ACC112 (cell line): ENCODE data around the gene ADAMTSL1.

ENCODE experiments used
- H2AFZ ChIP-seq: fragments of 200-600 bp; sonication (generic); one replicate; pipeline ENCODE4 v1.6.0; 2017; ENCODE audit warnings: antibody characterized with exemption, low read length; ENCODE audit not compliant: unreplicated experiment
- H3K27ac ChIP-seq: fragments of 200-600 bp; sonication (generic); 2 replicates; pipeline ENCODE4 v1.5.1; 2014; ENCODE audit warnings: low read depth, mild to moderate bottlenecking, antibody characterized with exemption, low read length, moderate library complexity
- H3K27me3 ChIP-seq: fragments of 200-600 bp; sonication (generic); 2 replicates; pipeline ENCODE4 v1.6.1; 2014; ENCODE audit warnings: mild to moderate bottlenecking, antibody characterized with exemption, low read length, moderate library complexity, mixed read lengths; ENCODE audit not compliant: insufficient read depth
- H3K36me3 ChIP-seq: fragments of 200-600 bp; sonication (generic); 2 replicates; pipeline ENCODE4 v1.6.1; 2016; ENCODE audit warnings: mild to moderate bottlenecking, antibody characterized with exemption, low read length, moderate library complexity, mixed read lengths; ENCODE audit not compliant: insufficient read depth
- H3K4me1 ChIP-seq: fragments of 200-600 bp; sonication (generic); one replicate; pipeline ENCODE4 v1.6.1; 2016; ENCODE audit warnings: low read length, mixed read lengths; ENCODE audit not compliant: insufficient read depth, unreplicated experiment, control insufficient read depth
- H3K4me3 ChIP-seq: fragments of 200-600 bp; sonication (generic); 2 replicates; pipeline ENCODE4 v1.5.1; 2014; ENCODE audit warnings: mild to moderate bottlenecking, low read depth, low read length
- H3K79me2 ChIP-seq: fragments of 200-600 bp; sonication (generic); one replicate; pipeline ENCODE4 v1.6.0; 2016; ENCODE audit warnings: low read length; ENCODE audit not compliant: control insufficient read depth, unreplicated experiment, insufficient read depth

ADAMTSL1 gene

DNA sequence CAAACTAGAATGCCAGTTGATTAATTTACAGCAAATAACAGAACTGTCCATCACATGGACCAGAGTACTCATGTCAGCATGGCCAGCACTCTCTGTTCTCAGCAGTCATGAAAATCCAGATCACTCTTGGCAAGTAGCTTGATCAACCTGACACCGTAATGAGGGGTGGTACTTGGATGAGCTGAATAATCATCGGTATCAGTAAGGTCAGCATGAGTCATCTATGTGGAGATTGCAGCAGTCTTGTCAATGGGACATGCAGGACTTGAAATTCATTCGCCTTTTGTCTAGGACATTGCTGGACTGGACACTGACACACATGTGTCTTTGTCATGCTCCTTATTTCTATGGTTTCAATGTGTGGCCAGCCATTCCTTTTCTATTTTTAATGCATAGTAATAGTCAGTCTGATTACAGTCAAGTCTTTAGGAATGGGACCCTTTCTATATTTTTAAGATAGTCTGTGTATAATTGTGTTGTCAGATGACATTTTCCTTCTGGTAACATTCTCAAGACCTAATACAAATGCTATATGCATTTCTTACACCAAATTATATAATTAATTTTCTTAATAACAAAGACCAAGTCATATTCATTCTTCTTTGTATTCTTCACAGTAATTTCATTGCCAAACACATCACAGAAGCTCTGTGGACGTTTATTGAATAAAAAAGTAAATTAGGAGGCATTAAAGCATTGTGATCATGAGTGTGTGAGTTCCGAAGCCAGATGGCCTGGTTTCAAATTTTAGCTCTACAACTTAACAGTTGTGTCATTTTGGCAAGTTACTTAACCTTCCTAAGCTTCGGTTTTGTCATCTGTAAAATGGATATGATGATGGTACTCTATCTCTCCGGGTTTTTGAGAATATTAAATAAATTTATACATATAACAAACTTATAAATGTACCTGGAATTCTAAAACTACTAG, 57.4 kb downstream of the ADAMTSL1 start:
- Histone ChIP-seq H3K27ac (no peak overlapping the region), H3K36me3 (peaks cover 37% of the 10 kb centered on the region), H3K4me3 (no peak overlapping the region), H3K79me2 (peaks cover 10% of the 10 kb centered on the region), H3K4me1 (peaks cover 8% of the 10 kb centered on the region), H2AFZ (no peak overlapping the region), H3K27me3 (no peaks in the 10 kb centered on the region)

GRCh38 chr9:18534611-18535010, 60.7 kb downstream of the ADAMTSL1 start:
- Histone ChIP-seq H3K36me3 (peaks cover 63% of the 10 kb centered on the region), H2AFZ (no peak overlapping the region), H3K4me3 (no peak overlapping the region), H3K27ac (no peak overlapping the region), H3K79me2 (no peaks in the 10 kb centered on the region), H3K27me3 (no peaks in the 10 kb centered on the region), H3K4me1 (peaks cover 8% of the 10 kb centered on the region)

DNA sequence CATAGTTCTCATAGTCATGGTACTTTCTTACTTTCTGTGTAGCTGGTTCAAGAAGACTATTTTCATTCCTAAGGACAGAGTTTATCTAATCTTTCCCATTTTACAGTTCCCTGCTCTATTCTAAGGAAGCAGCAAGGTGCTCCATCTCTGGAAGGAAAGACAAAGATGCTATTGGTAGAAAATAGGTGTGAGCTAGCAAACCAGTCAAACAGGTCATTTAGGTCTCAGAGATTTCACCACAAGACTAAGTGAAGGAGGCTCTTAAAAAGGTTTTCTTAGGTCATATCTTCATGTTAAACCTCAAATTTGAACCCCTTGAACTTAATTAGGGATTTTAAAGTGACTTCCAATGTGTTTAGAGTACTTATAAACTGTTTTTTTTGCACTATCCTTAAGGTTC, 62.6 kb downstream of the ADAMTSL1 start:
- Histone ChIP-seq H3K4me1 (no peaks in the 10 kb centered on the region), H3K27me3 (no peaks in the 10 kb centered on the region), H3K79me2 (no peaks in the 10 kb centered on the region), H2AFZ (no peak overlapping the region), H3K36me3 (peaks cover 63% of the 10 kb centered on the region), H3K27ac (no peak overlapping the region), H3K4me3 (no peak overlapping the region)

- Histone ChIP-seq H2AFZ (no peak overlapping the region), H3K79me2 (no peaks in the 10 kb centered on the region), H3K4me1 (peaks cover 21% of the 10 kb centered on the region), H3K27me3 (no peaks in the 10 kb centered on the region), H3K27ac (no peak overlapping the region), H3K4me3 (no peak overlapping the region), H3K36me3 (peaks cover 48% of the 10 kb centered on the region)
Observed at GRCh38 chr9:18539203-18539693, 65.3 kb downstream of the ADAMTSL1 start.

DNA sequence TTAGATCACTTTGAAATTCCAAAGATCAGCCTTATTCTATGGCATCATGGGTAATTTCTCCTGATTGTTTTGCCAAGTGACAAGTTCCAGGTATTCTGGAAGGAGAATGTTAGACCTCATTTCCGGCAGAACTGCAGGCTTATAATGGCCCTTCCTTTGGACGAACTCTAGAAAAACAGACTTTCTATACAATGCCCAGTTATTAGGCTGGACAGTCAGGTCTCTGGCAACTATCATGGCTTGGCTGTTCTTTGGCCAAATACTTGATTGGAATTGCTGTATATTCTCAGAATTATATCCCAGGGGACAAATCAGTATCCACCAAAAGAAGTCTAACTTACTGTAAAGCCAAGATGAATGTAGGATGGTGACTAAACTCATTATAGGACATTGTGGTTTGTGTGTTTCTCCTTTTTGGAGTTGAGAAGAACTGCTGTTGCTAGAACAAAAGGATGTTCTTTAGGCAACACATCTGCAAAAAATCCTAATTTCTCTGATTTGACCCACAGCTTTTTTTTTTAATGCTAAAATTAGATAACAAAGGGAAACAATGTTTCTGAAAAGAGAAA, 69.0 kb downstream of the ADAMTSL1 start:
- Histone ChIP-seq H3K36me3 (peaks cover 15% of the 10 kb centered on the region), H2AFZ (no peak overlapping the region), H3K79me2 (no peaks in the 10 kb centered on the region), H3K27me3 (no peaks in the 10 kb centered on the region), H3K27ac (peak overlapping the region; percentile 99), H3K4me1 (peaks cover 44% of the 10 kb centered on the region), H3K4me3 (peak overlapping the region; percentile 41; the same call in 1 of the 2 replicates)

DNA sequence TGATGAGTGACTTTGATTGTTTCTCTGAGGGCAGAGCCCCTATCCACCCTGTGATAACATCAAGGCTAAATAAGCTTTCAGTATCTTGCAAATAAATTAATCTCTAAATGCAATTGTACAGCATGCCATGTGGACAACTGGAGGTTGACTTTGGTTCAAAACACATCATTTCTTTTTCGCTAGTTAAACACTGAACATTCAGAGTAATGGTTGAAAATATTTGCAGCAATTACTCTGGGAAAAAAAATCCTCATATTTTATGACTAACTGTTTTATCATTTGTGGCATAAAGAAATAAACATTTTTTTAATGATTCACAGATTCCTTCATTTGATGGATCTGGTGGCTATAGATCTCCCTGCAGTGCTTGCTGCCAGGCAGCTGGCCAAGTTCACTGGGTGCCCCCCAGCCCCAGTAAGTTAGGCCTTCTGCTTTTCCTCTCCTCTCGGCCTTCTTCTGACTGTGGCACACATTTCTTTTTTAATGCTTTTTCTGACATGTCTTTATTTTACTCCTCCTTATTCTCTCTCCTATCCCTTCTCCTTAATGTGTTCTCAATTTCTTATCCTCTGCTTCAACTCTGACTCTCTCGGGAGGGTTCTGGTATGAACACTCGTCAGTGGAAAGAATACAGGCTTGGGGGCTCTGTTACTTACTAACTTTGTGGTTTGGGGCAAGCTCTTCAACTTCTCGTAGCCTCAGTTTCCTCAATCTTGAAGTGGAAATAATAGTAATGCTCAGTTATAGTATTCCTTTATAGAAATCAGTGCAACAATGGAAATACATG, 69.6 kb downstream of the ADAMTSL1 start:
- peaks cover 8% of the 10 kb centered on the region for H3K36me3 ChIP-seq
- H3K79me2 ChIP-seq, result no peaks in the 10 kb centered on the region
- H3K27me3 ChIP-seq, result no peaks in the 10 kb centered on the region
- peaks cover 44% of the 10 kb centered on the region for H3K4me1 ChIP-seq
- peak overlapping the region; percentile 99 for H3K27ac ChIP-seq
- H2AFZ ChIP-seq, result peak overlapping the region; percentile 52
- H3K4me3 ChIP-seq, result peak overlapping the region; percentile 41; the same call in 1 of the 2 replicates

DNA sequence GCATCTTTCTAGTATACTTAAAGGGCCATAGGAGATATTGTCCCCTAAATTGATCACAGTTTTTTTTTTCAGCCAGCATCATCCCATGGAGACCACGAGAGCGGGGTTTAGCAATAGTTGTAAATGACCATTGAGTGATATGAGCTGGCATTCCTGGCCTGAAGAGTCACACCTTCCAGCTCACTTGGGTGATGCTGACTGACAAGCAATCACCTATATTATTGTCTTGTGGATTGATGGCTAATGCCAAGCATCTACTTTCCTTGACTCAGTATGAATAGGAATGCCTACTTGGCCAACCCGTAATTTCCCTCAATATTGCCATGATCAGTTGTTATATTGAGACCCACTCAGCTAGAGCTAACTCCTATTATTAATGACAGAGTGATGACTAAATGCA, 70.5 kb downstream of the ADAMTSL1 start:
- peak overlapping the region; percentile 41; the same call in 1 of the 2 replicates for H3K4me3 ChIP-seq

GRCh38 chr9:18545636-18546360, 71.8 kb downstream of the ADAMTSL1 start:
- peak overlapping the region; percentile 99 for H3K27ac ChIP-seq
- no peaks in the 10 kb centered on the region for H3K79me2 ChIP-seq
- peaks cover 44% of the 10 kb centered on the region for H3K4me1 ChIP-seq

More for the DNA sequence above, 70.5 kb downstream of the ADAMTSL1 start:
- H3K79me2 ChIP-seq, result no peaks in the 10 kb centered on the region
- H3K4me1 ChIP-seq, result peaks cover 44% of the 10 kb centered on the region
- no peaks in the 10 kb centered on the region; the same call in 1 of the 2 replicates for H3K36me3 ChIP-seq
- peak overlapping the region; percentile 52 for H2AFZ ChIP-seq
- H3K27ac ChIP-seq, result peak overlapping the region; percentile 99
- H3K27me3 ChIP-seq, result no peaks in the 10 kb centered on the region

DNA sequence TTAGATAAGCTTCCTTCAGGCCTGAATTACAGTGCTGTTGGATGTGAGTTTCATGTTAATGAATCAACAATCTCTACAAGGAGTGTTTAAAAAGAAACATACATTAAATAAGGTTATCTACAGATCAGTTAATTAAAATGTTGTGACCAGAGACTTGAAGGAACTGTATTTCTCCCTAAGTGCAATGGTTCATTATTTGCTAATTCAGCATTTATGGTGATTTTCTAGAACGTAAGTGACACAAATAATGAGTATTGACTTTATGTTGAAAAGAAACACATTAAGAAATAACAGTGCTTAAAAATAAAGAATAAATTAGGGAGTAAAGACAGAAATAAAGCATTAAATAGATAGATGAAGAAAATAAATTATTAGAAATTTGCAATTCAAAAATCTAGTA, 74.5 kb downstream of the ADAMTSL1 start:
- H3K27ac ChIP-seq, result no peak overlapping the region
- peaks cover 10% of the 10 kb centered on the region for H3K36me3 ChIP-seq
- no peaks in the 10 kb centered on the region for H3K79me2 ChIP-seq
- no peak overlapping the region for H2AFZ ChIP-seq
- H3K4me1 ChIP-seq, result peaks cover 30% of the 10 kb centered on the region
- H3K27me3 ChIP-seq, result no peaks in the 10 kb centered on the region
- H3K4me3 ChIP-seq, result no peak overlapping the region

More at GRCh38 chr9:18545636-18546360, 71.8 kb downstream of the ADAMTSL1 start:
- peaks cover 7% of the 10 kb centered on the region for H3K36me3 ChIP-seq
- peak overlapping the region; percentile 67 for H2AFZ ChIP-seq
- no peak overlapping the region for H3K4me3 ChIP-seq
- no peaks in the 10 kb centered on the region for H3K27me3 ChIP-seq

- Histone ChIP-seq H3K4me3 (no peak overlapping the region), H3K36me3 (peaks cover 20% of the 10 kb centered on the region), H3K79me2 (no peaks in the 10 kb centered on the region), H3K4me1 (peaks cover 18% of the 10 kb centered on the region), H2AFZ (no peak overlapping the region), H3K27me3 (no peaks in the 10 kb centered on the region), H3K27ac (no peak overlapping the region)
Observed at GRCh38 chr9:18549772-18550171, 75.8 kb downstream of the ADAMTSL1 start.
